ENCODE results near the gene VAMP2. TPM values are rescaled to one million over a fixed set of nuclear protein-coding genes. Genes with fewer than 3 reads are reported as not detected.

The VAMP2 gene
- polyA plus RNA-seq, 1 donor from 2014 or later, result 98.3 TPM

DNA sequence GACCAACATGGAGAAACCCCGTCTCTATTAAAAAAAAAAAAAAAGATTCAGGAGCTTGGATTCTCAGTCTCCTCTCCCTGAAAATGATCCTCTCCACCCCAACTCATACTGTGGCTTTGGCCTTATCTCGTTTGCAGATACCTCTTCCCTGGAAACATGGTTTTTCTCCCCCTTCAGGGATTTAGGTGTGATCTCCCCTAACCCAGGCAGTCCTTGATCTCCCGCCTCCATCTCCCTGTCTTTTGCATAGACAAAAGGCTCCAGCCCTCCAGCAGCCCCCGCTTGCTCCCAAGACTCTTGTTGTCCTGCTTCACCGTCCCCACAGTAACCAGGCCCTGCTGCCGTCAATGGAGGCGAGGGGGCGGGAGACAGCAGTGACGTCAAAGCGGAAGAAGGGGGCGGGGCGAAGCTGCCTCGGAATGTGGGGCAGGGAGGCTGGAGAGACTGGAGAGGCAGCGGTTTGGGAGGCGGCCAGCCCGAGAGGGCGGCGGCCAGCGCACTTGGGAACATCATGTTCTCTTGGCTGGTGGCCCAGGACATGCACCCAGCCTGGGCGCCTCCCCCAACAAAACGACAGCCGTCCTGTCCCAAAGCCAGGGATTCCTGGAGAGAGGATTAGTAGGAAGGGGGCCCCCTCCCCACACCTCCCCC is 8.7 kb downstream of the VAMP2 start:
- peak overlapping the region; percentile 95 for H3K27ac ChIP-seq (ENCODE audit: low read length)
- H3K36me3 ChIP-seq (ENCODE audit: insufficient read depth, low read length), result no peaks in the 10 kb centered on the region
- no peak overlapping the region for H2AFZ ChIP-seq (ENCODE audit: low read depth, low read length)
- H3K9me3 ChIP-seq (ENCODE audit: low read length), result no peaks in the 10 kb centered on the region
- no peaks in the 10 kb centered on the region for H3K9me2 ChIP-seq (ENCODE audit: insufficient read depth, low read length)
- peak overlapping the region; percentile 55 for H3K4me3 ChIP-seq (ENCODE audit: low read length)
- TF ChIP-seq POLR2AphosphoS5 (IDR thresholded peaks at IDR 0.05) (peak; percentile 68), EP300 (conservative IDR thresholded peaks at IDR 0.05; ENCODE audit: poor library complexity, severe bottlenecking) (peak; percentile 44), TAF1 (IDR thresholded peaks at IDR 0.05; ENCODE audit: low read depth) (peak; percentile 31), MXI1 (conservative IDR thresholded peaks at IDR 0.05; ENCODE audit: poor library complexity, severe bottlenecking) (no peak)
- no peaks in the 10 kb centered on the region for H3K27me3 ChIP-seq (ENCODE audit: insufficient read depth, low read depth, low read length)
- H4K20me1 ChIP-seq (ENCODE audit: insufficient read depth), result no peaks in the 10 kb centered on the region
- H3K79me2 ChIP-seq (replicated peaks; ENCODE audit: insufficient read depth, low read length), result peaks cover 4% of the 10 kb centered on the region
- H3F3A ChIP-seq (ENCODE audit: insufficient read depth, low read length, poor library complexity, severe bottlenecking), result peaks cover 6% of the 10 kb centered on the region
- no peak overlapping the region for H3K4me2 ChIP-seq (ENCODE audit: low read length)
- H3K9ac ChIP-seq (ENCODE audit: low read length), result peak overlapping the region; percentile 95

DNA sequence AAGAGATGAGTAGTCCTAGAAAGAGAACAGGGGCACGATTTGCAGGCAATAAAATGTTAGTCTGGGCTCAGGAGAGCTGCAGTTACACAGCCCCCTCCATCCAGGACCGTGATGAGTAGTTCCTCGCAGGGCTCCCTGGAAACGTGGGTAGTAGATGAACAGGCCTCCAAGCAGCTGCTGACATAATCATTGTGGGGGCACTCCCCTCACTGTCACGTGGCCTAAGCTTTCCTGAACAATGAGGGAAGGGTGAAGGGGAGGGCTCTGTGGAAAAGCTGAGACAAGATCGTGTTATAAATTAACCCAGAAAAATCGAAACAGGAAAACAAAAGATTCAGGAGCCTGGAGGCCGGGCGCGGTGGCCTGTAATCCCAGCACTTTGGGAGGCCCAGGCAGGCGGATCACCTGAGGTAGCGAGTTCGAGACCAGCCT is 9.2 kb downstream of the VAMP2 start:
- Histone ChIP-seq H3K27ac (ENCODE audit: low read length) (peak overlapping the region; percentile 95), H3K9ac (ENCODE audit: low read length) (peak overlapping the region; percentile 95), H3K4me2 (ENCODE audit: low read length) (no peak overlapping the region), H3K9me3 (ENCODE audit: low read length) (no peaks in the 10 kb centered on the region), H3K9me2 (ENCODE audit: insufficient read depth, low read length) (no peaks in the 10 kb centered on the region), H2AFZ (ENCODE audit: low read depth, low read length) (no peak overlapping the region), H3K4me3 (ENCODE audit: low read length) (peak overlapping the region; percentile 55), H3K36me3 (ENCODE audit: insufficient read depth, low read length) (no peaks in the 10 kb centered on the region), H3K27me3 (ENCODE audit: insufficient read depth, low read depth, low read length) (no peaks in the 10 kb centered on the region), H3K79me2 (replicated peaks; ENCODE audit: insufficient read depth, low read length) (peaks cover 3% of the 10 kb centered on the region), H3F3A (ENCODE audit: insufficient read depth, low read length, poor library complexity, severe bottlenecking) (peaks cover 6% of the 10 kb centered on the region), H4K20me1 (ENCODE audit: insufficient read depth) (no peaks in the 10 kb centered on the region)
- TF ChIP-seq MXI1 (conservative IDR thresholded peaks at IDR 0.05; ENCODE audit: poor library complexity, severe bottlenecking) (no peak), RAD21 (conservative IDR thresholded peaks at IDR 0.05) (no peak), POLR2AphosphoS5 (IDR thresholded peaks at IDR 0.05) (no peak), REST (IDR thresholded peaks at IDR 0.05; ENCODE audit: borderline replicate concordance) (no peak), TAF1 (IDR thresholded peaks at IDR 0.05; ENCODE audit: low read depth) (no peak), SMC3 (conservative IDR thresholded peaks at IDR 0.05; ENCODE audit: poor library complexity) (no peak), EP300 (conservative IDR thresholded peaks at IDR 0.05; ENCODE audit: poor library complexity, severe bottlenecking) (no peak), EZH2 (IDR thresholded peaks at IDR 0.05; ENCODE audit: borderline replicate concordance, insufficient read depth, low read length, poor library complexity, severe bottlenecking) (no peak)
- TF ChIP-seq, protein P1, sequence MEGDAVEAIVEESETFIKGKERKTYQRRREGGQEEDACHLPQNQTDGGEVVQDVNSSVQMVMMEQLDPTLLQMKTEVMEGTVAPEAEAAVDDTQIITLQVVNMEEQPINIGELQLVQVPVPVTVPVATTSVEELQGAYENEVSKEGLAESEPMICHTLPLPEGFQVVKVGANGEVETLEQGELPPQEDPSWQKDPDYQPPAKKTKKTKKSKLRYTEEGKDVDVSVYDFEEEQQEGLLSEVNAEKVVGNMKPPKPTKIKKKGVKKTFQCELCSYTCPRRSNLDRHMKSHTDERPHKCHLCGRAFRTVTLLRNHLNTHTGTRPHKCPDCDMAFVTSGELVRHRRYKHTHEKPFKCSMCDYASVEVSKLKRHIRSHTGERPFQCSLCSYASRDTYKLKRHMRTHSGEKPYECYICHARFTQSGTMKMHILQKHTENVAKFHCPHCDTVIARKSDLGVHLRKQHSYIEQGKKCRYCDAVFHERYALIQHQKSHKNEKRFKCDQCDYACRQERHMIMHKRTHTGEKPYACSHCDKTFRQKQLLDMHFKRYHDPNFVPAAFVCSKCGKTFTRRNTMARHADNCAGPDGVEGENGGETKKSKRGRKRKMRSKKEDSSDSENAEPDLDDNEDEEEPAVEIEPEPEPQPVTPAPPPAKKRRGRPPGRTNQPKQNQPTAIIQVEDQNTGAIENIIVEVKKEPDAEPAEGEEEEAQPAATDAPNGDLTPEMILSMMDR (IDR thresholded peaks at IDR 0.05; ENCODE audit: poor library complexity, severe bottlenecking), result no peak
